Measurements from ENCODE around the gene PLAU. TPM values are rescaled to one million over a fixed set of nuclear protein-coding genes. Genes with fewer than 3 reads are reported as not detected.

The PLAU gene
- total and polyA plus RNA-seq, 8 donors, result 1.4 to 29.0 (median 1.9) TPM

DNA sequence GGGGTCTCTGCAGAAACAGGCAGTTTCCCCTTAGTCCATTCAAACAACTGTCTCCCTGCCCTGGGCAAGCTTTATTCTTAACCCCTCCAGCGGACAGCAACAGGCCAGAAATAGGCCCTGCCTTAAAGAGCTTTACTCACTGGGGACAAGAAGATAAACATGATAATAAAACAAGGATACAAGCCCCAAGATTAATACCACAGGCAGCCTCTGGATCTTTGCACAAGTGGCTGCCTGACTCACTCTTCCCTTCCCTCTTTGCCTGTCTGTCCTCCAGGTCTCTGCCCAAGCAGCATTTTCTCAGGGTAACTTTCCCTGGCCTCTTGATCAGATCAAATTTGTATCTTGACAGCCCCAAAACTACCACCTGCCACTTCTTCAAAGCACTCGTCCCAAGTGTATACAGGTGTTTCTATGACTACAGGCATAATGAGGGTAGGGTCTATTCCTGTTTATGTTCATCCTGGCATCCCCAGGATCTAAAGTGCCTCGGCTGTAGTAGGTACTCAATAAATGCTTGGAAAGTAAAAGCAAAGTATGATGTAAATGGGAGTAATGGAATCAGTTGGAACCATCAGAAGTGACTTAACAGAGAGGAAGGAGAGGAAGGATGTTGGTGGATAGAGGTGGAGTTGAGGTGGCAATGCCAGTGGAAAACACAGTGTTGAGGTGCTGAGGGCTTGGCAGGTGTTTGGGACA, 29.6 kb upstream of the PLAU start:
- H3K9me3 ChIP-seq, result no peaks in the 10 kb centered on the region
- no peak for ATAC-seq

DNA sequence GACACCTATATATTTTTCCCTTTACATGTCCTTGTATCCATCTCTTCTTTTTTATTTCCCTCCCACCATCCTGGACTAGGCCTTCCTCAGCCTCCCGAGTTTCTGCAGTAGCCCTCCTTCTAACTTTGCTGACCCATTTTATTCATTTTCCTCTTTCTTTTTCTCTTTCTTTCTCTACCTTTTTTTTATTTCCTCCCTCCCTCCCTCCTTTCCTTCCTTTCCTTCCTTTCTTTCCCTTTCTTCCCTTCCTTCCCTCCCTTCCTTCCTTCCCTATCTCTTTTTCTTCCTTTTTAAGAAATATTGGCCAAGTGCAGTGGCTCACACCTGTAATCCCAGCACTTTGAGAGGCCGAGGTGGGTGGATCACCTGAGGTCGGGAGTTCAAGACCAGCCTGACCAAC, 26.9 kb upstream of the PLAU start:
- no peaks in the 10 kb centered on the region for H3K9me3 ChIP-seq
- no peak for DNase-seq
- ATAC-seq, result no peak
- intact Hi-C loops (cut with DNase I), result no loop called here
- no peak overlapping the region for H3K27ac ChIP-seq
- H3K27me3 ChIP-seq, result no peaks in the 10 kb centered on the region
- TF ChIP-seq, protein P1, sequence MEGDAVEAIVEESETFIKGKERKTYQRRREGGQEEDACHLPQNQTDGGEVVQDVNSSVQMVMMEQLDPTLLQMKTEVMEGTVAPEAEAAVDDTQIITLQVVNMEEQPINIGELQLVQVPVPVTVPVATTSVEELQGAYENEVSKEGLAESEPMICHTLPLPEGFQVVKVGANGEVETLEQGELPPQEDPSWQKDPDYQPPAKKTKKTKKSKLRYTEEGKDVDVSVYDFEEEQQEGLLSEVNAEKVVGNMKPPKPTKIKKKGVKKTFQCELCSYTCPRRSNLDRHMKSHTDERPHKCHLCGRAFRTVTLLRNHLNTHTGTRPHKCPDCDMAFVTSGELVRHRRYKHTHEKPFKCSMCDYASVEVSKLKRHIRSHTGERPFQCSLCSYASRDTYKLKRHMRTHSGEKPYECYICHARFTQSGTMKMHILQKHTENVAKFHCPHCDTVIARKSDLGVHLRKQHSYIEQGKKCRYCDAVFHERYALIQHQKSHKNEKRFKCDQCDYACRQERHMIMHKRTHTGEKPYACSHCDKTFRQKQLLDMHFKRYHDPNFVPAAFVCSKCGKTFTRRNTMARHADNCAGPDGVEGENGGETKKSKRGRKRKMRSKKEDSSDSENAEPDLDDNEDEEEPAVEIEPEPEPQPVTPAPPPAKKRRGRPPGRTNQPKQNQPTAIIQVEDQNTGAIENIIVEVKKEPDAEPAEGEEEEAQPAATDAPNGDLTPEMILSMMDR (IDR thresholded peaks at IDR 0.05), result no peak
- peaks cover 32 to 42% of the 10 kb centered on the region in 2 donors for H3K4me1 ChIP-seq
- no peaks in the 10 kb centered on the region for H3K36me3 ChIP-seq
- no peak overlapping the region for H3K4me3 ChIP-seq

More for the DNA sequence above, 29.6 kb upstream of the PLAU start:
- Histone ChIP-seq H3K27me3 (no peaks in the 10 kb centered on the region), H3K4me1 (peaks cover 6 to 21% of the 10 kb centered on the region in 2 donors), H3K4me3 (no peak overlapping the region), H3K36me3 (no peaks in the 10 kb centered on the region), H3K27ac (no peak overlapping the region)
- TF ChIP-seq, protein P1 (IDR thresholded peaks at IDR 0.05), result no peak
- intact Hi-C loops (cut with DNase I), result no loop called here
- DNase-seq, result no peak

DNA sequence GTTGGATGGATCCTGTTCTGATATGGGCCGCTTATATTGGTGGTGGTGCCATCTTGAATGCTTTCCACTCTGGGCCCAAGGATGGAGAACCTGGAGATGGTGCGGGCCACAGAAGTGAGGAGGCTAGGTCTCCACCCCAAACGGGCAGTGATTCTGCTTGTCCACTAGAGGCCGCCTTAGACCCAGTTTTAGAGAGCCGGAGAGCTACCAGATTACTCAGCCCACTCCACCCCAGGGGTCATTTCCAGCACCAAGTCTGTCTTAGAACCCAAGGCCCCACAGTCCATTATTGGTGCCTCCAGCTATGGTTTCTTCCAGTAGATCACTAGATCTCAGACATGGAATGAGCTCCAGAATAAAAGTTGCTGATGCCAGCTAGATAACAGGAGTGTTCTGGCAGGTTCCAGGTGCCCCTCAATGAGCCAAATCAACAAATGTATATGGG, 24.8 kb upstream of the PLAU start:
- ATAC-seq (peak; percentile 86), DNase-seq (peak in 3 of 4 donors; percentile 67 to 85 (median 78))
- no peaks in the 10 kb centered on the region for H3K27me3 ChIP-seq
- H3K4me1 ChIP-seq, result peaks cover 29 to 35% of the 10 kb centered on the region in 2 donors
- peak overlapping the region; percentile 65 to 78 for H3K27ac ChIP-seq
- TF ChIP-seq, protein P1 (IDR thresholded peaks at IDR 0.05), result peak; percentile 76 to 91
- H3K9me3 ChIP-seq, result no peaks in the 10 kb centered on the region
- intact Hi-C loops (cut with DNase I), result loop anchor here in 1 of 2 donors (5.0 kb wide), 1 partner anchor 56 kb away; no protein-coding TSS in a partner anchor
- no peaks in the 10 kb centered on the region for H3K36me3 ChIP-seq
- H3K4me3 ChIP-seq, result no peak overlapping the region

DNA sequence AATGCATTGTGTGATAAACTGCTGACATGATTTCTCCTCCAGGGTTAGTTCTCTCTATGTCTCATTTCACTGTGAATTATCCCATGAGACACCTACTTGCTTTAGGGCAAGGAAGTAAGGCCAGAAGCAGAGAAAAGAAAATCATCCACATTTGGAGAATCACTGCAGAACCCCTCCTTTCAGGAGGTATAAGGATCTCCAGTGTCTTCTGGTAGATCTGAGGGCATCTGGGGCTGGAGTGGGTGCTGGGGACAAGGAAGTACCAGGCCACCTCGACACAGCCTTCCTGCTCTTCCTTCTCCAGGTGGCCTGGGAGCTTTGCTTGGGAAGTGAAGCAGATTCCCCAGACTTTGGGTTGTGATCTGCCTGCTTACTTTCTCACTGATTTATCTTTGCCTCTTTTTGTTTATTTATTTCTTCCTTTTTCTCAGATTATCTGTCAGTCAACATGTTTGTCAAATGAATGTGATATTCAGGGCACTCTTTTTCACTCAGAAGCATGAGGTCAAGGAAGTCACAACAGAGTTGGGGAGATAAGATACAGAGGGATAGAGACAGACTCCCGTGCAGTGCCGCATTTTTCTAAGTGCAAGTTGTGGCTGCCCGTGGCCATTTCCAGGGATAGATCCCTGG, 24.2 kb upstream of the PLAU start:
- H3K36me3 ChIP-seq, result no peaks in the 10 kb centered on the region
- DNase-seq (no peak), ATAC-seq (peak; percentile 7)
- H3K4me3 ChIP-seq, result no peak overlapping the region
- H3K4me1 ChIP-seq, result peaks cover 29 to 35% of the 10 kb centered on the region in 2 donors
- H3K27ac ChIP-seq, result peak overlapping the region; percentile 65 to 78
- no peaks in the 10 kb centered on the region for H3K9me3 ChIP-seq
- TF ChIP-seq, protein P1 (IDR thresholded peaks at IDR 0.05), result no peak
- intact Hi-C loops (cut with DNase I), result loop anchor here in 1 of 2 donors (5.0 kb wide), 1 partner anchor 56 kb away; no protein-coding TSS in a partner anchor
- H3K27me3 ChIP-seq, result no peaks in the 10 kb centered on the region
